KMS-11 (cell line): ENCODE results near the gene PRKAR1B.

Source experiments
- H2AFZ ChIP-seq: fragments of 200-600 bp; sonication (generic); 2 replicates; pipeline ENCODE4 v1.6.1; 2016; ENCODE audit warnings: antibody characterized with exemption, mixed run types, low read depth
- H3K27ac ChIP-seq: fragments of 200-600 bp; sonication (generic); 2 replicates; pipeline ENCODE4 v1.6.1; 2016; ENCODE audit warnings: mild to moderate bottlenecking, mixed run types
- H3K27me3 ChIP-seq: fragments of 200-600 bp; sonication (generic); 2 replicates; pipeline ENCODE4 v1.6.1; 2017; ENCODE audit warnings: mild to moderate bottlenecking, low read depth, mixed run types, moderate library complexity; ENCODE audit not compliant: insufficient read depth
- H3K36me3 ChIP-seq: fragments of 200-600 bp; sonication (generic); 2 replicates; pipeline ENCODE4 v1.6.1; 2017; ENCODE audit warnings: mild to moderate bottlenecking, mixed run types; ENCODE audit not compliant: insufficient read depth
- H3K4me1 ChIP-seq: fragments of 200-600 bp; sonication (generic); 2 replicates; pipeline ENCODE4 v1.6.1; 2016; ENCODE audit warnings: mild to moderate bottlenecking, low read depth, mixed run types; ENCODE audit not compliant: poor library complexity, severe bottlenecking
- H3K4me2 ChIP-seq: fragments of 200-600 bp; sonication (generic); 2 replicates; pipeline ENCODE4 v1.7.0; 2016; ENCODE audit warnings: mild to moderate bottlenecking, mixed run types
- H3K4me3 ChIP-seq: fragments of 200-600 bp; sonication (generic); IDR thresholded peaks from 2 replicates; pipeline ENCODE4 v1.6.1; 2017; ENCODE audit warnings: low read depth, low read length, mixed read lengths; ENCODE audit not compliant: insufficient read depth
- H3K79me2 ChIP-seq: fragments of 200-600 bp; sonication (generic); 2 replicates; pipeline ENCODE4 v1.6.1; 2016; ENCODE audit warnings: low read depth, mixed run types; ENCODE audit not compliant: insufficient read depth
- H3K9ac ChIP-seq: fragments of 200-600 bp; sonication (generic); 2 replicates; pipeline ENCODE4 v1.6.1; 2016; ENCODE audit warnings: mild to moderate bottlenecking, mixed run types
- H4K20me1 ChIP-seq: fragments of 200-600 bp; sonication (generic); 2 replicates; pipeline ENCODE4 v1.6.1; 2016; ENCODE audit warnings: mild to moderate bottlenecking, mixed run types; ENCODE audit not compliant: insufficient read depth
- TF ChIP-seq, protein P1 (sequence below): fragments of 200-600 bp; sonication (generic); conservative IDR thresholded peaks from 2 replicates; pipeline ENCODE4 v1.6.1; 2017; ENCODE audit warnings: low read depth, mild to moderate bottlenecking, antibody characterized with exemption, low read length, moderate library complexity, mixed read lengths

Gene PRKAR1B

DNA sequence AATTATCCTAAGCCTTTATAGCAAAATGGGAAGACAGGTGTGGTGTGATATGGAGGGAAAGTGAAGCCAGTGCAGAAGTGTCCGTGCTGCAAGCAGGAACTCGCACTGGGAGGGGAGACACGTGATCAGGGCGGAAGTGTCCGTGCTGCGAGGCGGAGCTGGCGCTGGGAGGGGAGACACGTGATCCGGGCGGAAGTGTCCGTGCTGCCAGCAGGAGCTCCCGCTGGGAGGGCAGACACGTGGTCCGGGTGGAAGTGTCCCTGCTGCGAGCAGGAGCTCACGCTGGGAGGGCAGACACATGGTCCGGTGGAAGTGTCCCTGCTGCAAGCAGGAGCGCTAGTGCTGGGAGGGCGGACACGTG, 40.5 kb upstream of the PRKAR1B start:
- Histone ChIP-seq H3K9ac (no peak overlapping the region), H3K4me1 (no peaks in the 10 kb centered on the region), H3K27ac (no peak overlapping the region), H3K36me3 (0 out of 2 replicates have a peak, but pooled peaks cover 3% of the 10 kb centered on the region), H4K20me1 (no peaks in the 10 kb centered on the region), H3K4me3 (no peak overlapping the region), H3K79me2 (no peaks in the 10 kb centered on the region), H2AFZ (no peak overlapping the region), H3K4me2 (no peak overlapping the region), H3K27me3 (no peaks in the 10 kb centered on the region)
- TF ChIP-seq, protein P1, sequence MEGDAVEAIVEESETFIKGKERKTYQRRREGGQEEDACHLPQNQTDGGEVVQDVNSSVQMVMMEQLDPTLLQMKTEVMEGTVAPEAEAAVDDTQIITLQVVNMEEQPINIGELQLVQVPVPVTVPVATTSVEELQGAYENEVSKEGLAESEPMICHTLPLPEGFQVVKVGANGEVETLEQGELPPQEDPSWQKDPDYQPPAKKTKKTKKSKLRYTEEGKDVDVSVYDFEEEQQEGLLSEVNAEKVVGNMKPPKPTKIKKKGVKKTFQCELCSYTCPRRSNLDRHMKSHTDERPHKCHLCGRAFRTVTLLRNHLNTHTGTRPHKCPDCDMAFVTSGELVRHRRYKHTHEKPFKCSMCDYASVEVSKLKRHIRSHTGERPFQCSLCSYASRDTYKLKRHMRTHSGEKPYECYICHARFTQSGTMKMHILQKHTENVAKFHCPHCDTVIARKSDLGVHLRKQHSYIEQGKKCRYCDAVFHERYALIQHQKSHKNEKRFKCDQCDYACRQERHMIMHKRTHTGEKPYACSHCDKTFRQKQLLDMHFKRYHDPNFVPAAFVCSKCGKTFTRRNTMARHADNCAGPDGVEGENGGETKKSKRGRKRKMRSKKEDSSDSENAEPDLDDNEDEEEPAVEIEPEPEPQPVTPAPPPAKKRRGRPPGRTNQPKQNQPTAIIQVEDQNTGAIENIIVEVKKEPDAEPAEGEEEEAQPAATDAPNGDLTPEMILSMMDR: no peak

DNA sequence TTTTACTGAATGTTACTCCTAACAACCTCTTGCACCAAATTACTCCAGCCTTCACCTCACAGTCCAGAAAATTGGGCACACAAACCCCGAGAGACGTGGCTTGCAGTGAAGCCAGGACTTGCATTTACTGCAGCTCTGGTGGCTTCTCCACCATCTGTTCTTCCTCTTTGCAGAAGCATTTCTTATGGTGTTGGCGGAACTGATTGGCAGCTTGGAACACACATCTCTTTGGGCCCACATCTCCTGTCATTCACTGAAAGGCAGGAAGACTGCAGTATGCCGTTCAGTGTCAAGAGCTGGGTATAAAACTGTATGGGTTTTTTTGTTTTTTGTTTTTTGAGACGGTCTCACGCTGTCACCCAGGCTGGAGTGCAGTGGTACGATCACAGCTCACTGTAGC, 38.3 kb upstream of the PRKAR1B start:
- H3K36me3 ChIP-seq: 0 out of 2 replicates have a peak, but pooled peaks cover 3% of the 10 kb centered on the region

DNA sequence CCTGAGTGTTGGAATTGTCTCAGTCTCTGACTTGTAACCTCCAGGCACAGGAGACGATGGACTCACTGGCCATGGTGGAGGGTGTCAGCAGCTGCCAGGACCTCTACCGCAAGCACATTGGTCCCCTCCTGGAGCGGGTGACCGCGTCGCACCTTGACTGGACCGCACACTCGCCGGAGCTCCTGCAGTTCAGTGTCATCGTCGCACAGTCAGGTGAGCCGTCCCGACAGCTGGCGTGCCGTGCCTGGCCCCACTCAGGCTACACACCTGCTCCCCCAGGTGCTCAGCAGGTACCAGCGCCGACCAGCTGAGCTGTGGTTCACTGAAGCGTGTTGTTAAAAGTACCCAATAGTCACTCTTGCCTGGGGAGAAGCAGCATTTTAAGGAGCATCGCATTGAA, 36.7 kb upstream of the PRKAR1B start:
- H3K36me3 ChIP-seq: 0 out of 2 replicates have a peak, but pooled peaks cover 3% of the 10 kb centered on the region
- no peak overlapping the region for H3K27ac ChIP-seq
- H2AFZ ChIP-seq: no peak overlapping the region
- H3K4me2 ChIP-seq: no peak overlapping the region
- no peak overlapping the region for H3K4me3 ChIP-seq
- no peaks in the 10 kb centered on the region for H3K27me3 ChIP-seq
- TF ChIP-seq, protein P1: no peak
- no peaks in the 10 kb centered on the region for H3K4me1 ChIP-seq
- H3K9ac ChIP-seq: no peak overlapping the region
- no peaks in the 10 kb centered on the region for H3K79me2 ChIP-seq
- no peaks in the 10 kb centered on the region for H4K20me1 ChIP-seq

More for the DNA sequence above, 38.3 kb upstream of the PRKAR1B start:
- Histone ChIP-seq H3K4me3 (no peak overlapping the region), H2AFZ (no peak overlapping the region), H3K27me3 (no peaks in the 10 kb centered on the region), H4K20me1 (no peaks in the 10 kb centered on the region), H3K4me1 (no peaks in the 10 kb centered on the region), H3K4me2 (no peak overlapping the region), H3K27ac (no peak overlapping the region), H3K79me2 (no peaks in the 10 kb centered on the region), H3K9ac (no peak overlapping the region)
- TF ChIP-seq, protein P1: no peak

DNA sequence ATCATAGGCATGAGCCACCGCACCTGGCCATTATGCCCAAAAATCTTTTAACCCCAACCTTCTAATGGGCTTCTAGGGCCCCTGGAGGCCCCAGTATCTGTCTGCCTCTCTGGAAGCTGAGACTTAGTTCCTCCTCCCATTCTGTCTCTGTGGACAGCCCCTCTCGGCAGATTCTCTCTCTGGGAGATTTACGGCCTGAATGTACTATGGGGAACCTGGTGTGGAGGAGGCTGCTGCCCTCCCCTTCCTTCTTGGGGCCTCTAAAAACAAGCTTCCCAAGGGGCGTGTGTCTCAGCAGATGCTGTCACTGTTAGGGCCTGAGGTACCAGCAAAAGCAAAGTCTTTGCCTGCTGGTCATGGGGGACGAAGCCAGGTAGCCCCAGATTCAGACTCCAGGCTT, 35.8 kb upstream of the PRKAR1B start:
- Histone ChIP-seq H3K79me2 (no peaks in the 10 kb centered on the region), H3K27me3 (no peaks in the 10 kb centered on the region), H3K4me3 (no peak overlapping the region), H3K36me3 (peaks cover 3% of the 10 kb centered on the region; the same call in 1 of the 2 replicates), H3K4me1 (no peaks in the 10 kb centered on the region), H3K4me2 (no peak overlapping the region), H2AFZ (no peak overlapping the region), H4K20me1 (no peaks in the 10 kb centered on the region), H3K27ac (no peak overlapping the region), H3K9ac (no peak overlapping the region)
- TF ChIP-seq, protein P1: no peak
